Gastroesophageal sphincter (tissue), 4 donors: ENCODE data around the gene UBR2. TPM values are rescaled to one million over a fixed set of nuclear protein-coding genes. Genes with fewer than 3 reads are reported as not detected.
A peak's percentile ranks its signal among the peaks of the same experiment; 100 is the strongest.

Source experiments
- ATAC-seq: fragments of 150-250 bp; one replicate; pipeline ENCODE4 v1.9.1; 2016; ENCODE audit warnings: mild to moderate bottlenecking, moderate library complexity
- H3K27ac ChIP-seq, 4 donors: fragments of 200-600 bp; sonication (generic) in 3 of 4; 1 replicate in 3 of 4; 2 replicates in 1 of 4; pipeline ENCODE4 v1.5.1; 2016 to 2019
- H3K27me3 ChIP-seq: fragments of 200-600 bp; sonication (generic); one replicate; pipeline ENCODE4 v1.5.1; 2019
- H3K36me3 ChIP-seq, 2 donors: fragments of 200-600 bp; sonication (generic); one replicate each; pipeline ENCODE4 v1.5.1; 2019; ENCODE audit warnings: control low read depth in 1 of 2
- H3K4me1 ChIP-seq, 3 donors: fragments of 200-600 bp; sonication (generic); 1 replicate in 2 of 3; 2 replicates in 1 of 3; pipeline ENCODE4 v1.5.1; 2016 to 2019; ENCODE audit warnings: control low read depth in 2 of 3
- H3K4me3 ChIP-seq, 2 donors: fragments of 200-600 bp; sonication (generic); one replicate each; pipeline ENCODE4 v1.5.1; 2019; ENCODE audit warnings: mild to moderate bottlenecking in 1 of 2, moderate library complexity in 1 of 2
- H3K9me3 ChIP-seq, 3 donors: fragments of 200-600 bp; sonication (generic); one replicate each; pipeline ENCODE4 v1.5.1; 2017 to 2019; ENCODE audit warnings: control low read depth in 2 of 3
- EP300 ChIP-seq: sonication (generic); formaldehyde crosslinking; IDR thresholded peaks from one replicate; pipeline ENCODE4 v1.6.1; 2017; ENCODE audit warnings: antibody characterized with exemption, mild to moderate bottlenecking
- POLR2A ChIP-seq, 2 donors: fragments of 450-650 bp; IDR thresholded peaks; one replicate each; pipeline ENCODE4 v1.6.1; 2017; ENCODE audit warnings: antibody characterized with exemption in 2 of 2, mild to moderate bottlenecking in 2 of 2, moderate library complexity in 1 of 2
- POLR2AphosphoS5 ChIP-seq: sonication (generic); formaldehyde crosslinking; IDR thresholded peaks from one replicate; pipeline ENCODE4 v1.6.1; 2017; ENCODE audit warnings: antibody characterized with exemption
- WGBS, 2 donors: methylation state at CpG; one replicate each; pipeline ENCODE4 v1.1.5; 2018; ENCODE audit warnings: low coverage in 1 of 2; 5-methylcytosine and 5-hydroxymethylcytosine counted together
- total RNA-seq, 4 donors: library from RNA; depleted of rRNA; stranded (reverse); fragments of >200 nt; gene quantifications; one replicate each; pipeline ENCODE4 v1.1.0, GENCODE V29; 2016
- TF ChIP-seq, protein P1 (sequence below), 4 experiments: fragments of 200-600 bp in 2 of 4; fragments of 450-650 bp in 2 of 4; sonication (generic) in 1 of 4; IDR thresholded peaks; one replicate each; pipeline ENCODE4 v1.5.1; 2017 to 2019; ENCODE audit warnings: antibody characterized with exemption in 4 of 4, mild to moderate bottlenecking in 2 of 4, moderate library complexity in 2 of 4

Gene UBR2
- total RNA-seq, 4 donors from 2014 or later: 27.8 to 44.8 (median 32.8) TPM

DNA sequence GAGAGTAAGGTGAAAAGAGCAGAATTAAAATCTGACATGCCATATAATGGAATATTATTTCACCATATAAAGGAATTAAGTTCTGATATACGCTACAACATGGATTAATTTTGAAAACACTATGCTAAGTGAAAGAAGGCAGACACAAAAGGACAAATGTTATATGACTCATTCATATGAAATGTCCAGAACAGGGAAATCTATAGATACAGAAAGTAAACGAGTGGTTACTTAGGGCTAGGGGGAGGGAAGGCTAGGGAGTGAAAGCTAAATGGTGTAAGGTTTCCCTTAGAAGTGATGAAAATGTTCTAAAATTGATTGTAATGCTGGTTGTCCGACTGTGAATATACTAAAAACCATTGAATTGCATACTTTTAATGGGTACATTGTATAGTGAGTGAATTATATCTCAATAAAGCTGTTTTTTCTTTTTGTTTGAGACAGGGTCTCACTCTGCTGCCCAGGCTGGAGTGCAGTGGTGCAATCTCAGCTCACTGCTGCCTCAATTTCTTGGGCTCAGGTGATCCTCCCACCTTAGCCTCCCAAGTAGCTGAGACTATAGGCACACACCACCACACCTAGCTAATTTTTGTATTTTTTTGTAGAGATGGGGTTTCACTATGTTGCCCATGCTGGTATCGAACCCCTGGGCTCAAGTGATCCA, 150.4 kb downstream of the UBR2 start:
- Histone ChIP-seq H3K27me3 (no peaks in the 10 kb centered on the region), H3K36me3 (no peaks in the 10 kb centered on the region), H3K27ac (no peak overlapping the region), H3K4me3 (no peak overlapping the region), H3K4me1 (no peaks in the 10 kb centered on the region), H3K9me3 (peaks cover 0 to 12% (median 0%) of the 10 kb centered on the region in 3 donors)
- WGBS, 2 donors: 63 to 71% methylated on average over 3 to 4 of the region's 4 CpGs
- no peak for TF ChIP-seq EP300
- no peak for ATAC-seq

DNA sequence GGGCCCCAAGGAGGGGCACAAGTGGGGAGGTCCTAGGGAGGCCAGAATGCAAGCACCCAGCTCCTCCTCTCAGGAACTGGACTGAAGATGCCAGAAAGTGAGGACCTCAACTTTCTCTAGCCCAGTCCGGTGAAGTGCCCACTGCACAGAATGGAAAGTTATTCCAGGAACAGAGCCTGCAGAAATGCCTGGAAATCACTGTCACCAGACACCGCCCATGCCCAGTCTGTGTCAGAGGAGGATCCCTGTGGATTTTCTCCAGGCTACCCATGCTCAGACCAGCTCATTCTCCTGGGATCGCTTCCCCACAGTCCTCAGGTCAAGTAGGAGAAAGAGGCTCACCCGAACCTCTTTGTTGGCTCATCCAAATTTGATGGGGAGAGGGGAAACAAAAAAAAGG, 152.0 kb downstream of the UBR2 start:
- H3K36me3 ChIP-seq: no peaks in the 10 kb centered on the region
- TF ChIP-seq POLR2A (IDR thresholded peaks at IDR 0.05) (no peak), POLR2AphosphoS5 (no peak)
- no peaks in the 10 kb centered on the region for H3K4me1 ChIP-seq
- no peak overlapping the region for H3K4me3 ChIP-seq
- 70% methylated on average over 3 of the region's 4 CpGs; no CpG with 5 or more reads in 1 of the 2 donors for whole genome bisulfite sequencing, 2 donors
- no peaks in the 10 kb centered on the region for H3K27me3 ChIP-seq
- ATAC-seq: no peak
- peaks cover 0 to 12% (median 0%) of the 10 kb centered on the region in 3 donors for H3K9me3 ChIP-seq
- H3K27ac ChIP-seq: no peak overlapping the region

DNA sequence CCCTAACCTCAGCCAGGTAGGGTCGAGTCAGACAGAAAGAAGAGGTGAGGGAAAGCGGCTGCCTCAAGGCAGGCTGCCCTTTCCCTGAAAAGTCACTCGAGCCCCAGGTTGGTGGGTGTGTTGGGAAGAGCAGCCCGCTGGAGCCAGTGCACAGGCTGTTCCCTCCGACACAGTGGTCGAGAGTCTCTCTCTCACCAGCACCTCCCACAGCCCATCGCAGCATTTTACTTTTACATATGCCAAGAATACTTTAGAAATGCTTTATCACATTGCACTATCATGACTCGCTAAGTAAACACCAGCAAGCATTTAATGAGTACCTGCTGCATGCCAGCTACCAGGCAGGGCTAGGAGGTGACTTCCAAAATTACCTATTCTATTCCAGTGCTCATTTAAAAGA, 156.9 kb downstream of the UBR2 start:
- Histone ChIP-seq H3K4me3 (no peak overlapping the region), H3K27ac (no peak overlapping the region), H3K27me3 (no peaks in the 10 kb centered on the region), H3K4me1 (peaks cover 0 to 4% (median 0%) of the 10 kb centered on the region in 3 donors), H3K36me3 (peaks cover 0 to 7% of the 10 kb centered on the region in 2 donors), H3K9me3 (no peaks in the 10 kb centered on the region)
- no peak for TF ChIP-seq POLR2A (IDR thresholded peaks at IDR 0.05)
- no peak for TF ChIP-seq POLR2AphosphoS5
- TF ChIP-seq EP300: no peak
- TF ChIP-seq, protein P1, sequence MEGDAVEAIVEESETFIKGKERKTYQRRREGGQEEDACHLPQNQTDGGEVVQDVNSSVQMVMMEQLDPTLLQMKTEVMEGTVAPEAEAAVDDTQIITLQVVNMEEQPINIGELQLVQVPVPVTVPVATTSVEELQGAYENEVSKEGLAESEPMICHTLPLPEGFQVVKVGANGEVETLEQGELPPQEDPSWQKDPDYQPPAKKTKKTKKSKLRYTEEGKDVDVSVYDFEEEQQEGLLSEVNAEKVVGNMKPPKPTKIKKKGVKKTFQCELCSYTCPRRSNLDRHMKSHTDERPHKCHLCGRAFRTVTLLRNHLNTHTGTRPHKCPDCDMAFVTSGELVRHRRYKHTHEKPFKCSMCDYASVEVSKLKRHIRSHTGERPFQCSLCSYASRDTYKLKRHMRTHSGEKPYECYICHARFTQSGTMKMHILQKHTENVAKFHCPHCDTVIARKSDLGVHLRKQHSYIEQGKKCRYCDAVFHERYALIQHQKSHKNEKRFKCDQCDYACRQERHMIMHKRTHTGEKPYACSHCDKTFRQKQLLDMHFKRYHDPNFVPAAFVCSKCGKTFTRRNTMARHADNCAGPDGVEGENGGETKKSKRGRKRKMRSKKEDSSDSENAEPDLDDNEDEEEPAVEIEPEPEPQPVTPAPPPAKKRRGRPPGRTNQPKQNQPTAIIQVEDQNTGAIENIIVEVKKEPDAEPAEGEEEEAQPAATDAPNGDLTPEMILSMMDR (IDR thresholded peaks at IDR 0.05): no peak
- no peak for ATAC-seq
- 60 to 78% methylated on average over 1 to 5 of the region's 8 CpGs for WGBS, 2 donors

DNA sequence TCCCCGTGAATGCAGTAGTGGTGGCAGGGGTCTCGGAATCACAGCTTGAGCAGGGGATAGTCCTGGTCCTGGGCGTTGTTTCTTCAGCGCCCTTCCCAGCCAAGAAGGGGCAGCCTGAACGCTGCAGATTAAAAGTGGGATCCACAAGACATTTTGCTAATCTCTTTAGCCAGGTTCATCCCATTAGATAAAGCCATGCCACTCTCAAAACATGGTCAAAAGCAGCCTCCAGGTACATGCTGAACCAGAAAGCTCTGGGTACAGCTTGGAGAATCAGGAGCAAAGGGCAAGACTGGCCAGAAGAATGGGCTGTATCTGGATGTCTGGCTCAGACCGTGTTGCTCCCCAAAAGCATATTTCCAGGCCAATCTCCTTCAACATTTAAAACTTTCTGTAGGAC, 158.7 kb downstream of the UBR2 start, which contains the start of gene PRPH2:
TSS of gene PRPH2 (minus strand) at position 101 of the 400 bp plus-strand sequence. CDS start 263 bp downstream, outside the sequence.
- Histone ChIP-seq H3K36me3 (peaks cover 0 to 7% of the 10 kb centered on the region in 2 donors), H3K9me3 (no peaks in the 10 kb centered on the region), H3K4me3 (no peak within 1 kb of the TSS), H3K27me3 (no peaks in the 10 kb centered on the region), H3K27ac (no peak within 1 kb of the TSS), H3K4me1 (peaks cover 2 to 20% (median 4%) of the 10 kb centered on the region in 3 donors)
- WGBS, 2 donors: 78% methylated on average over 2 of the region's 6 CpGs; no CpG with 5 or more reads in 1 of the 2 donors
- no peak for ATAC-seq
- TF ChIP-seq, protein P1 (IDR thresholded peaks at IDR 0.05): no peak
- TF ChIP-seq EP300 (no peak), POLR2AphosphoS5 (no peak)

DNA sequence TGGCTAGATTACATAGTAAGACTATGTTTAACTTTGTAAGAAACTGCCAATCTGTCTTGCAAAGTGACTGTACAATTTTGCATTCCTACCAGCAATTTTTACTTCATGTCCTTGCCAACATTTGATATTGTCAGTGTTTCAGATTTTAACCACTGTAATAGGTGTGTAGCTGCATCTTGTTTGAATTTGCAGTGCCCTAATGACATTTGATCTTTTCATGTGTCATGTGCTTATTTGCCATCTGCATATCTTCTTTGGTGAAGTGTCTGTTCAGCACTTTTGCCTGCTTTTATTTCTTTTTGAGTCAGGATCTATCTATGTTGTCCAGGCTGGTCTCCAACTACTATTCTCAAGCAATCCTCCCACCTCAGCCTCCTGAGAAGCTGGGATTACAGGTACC, 161.0 kb downstream of the UBR2 start:
- ATAC-seq: no peak
- Histone ChIP-seq H3K4me1 (peaks cover 2 to 28% (median 4%) of the 10 kb centered on the region in 3 donors), H3K27ac (no peak overlapping the region), H3K4me3 (no peak overlapping the region), H3K27me3 (no peaks in the 10 kb centered on the region), H3K9me3 (no peaks in the 10 kb centered on the region), H3K36me3 (peaks cover 0 to 7% of the 10 kb centered on the region in 2 donors)
- TF ChIP-seq EP300 (no peak), POLR2AphosphoS5 (no peak), POLR2A (IDR thresholded peaks at IDR 0.05) (no peak)
- TF ChIP-seq, protein P1 (IDR thresholded peaks at IDR 0.05): no peak

DNA sequence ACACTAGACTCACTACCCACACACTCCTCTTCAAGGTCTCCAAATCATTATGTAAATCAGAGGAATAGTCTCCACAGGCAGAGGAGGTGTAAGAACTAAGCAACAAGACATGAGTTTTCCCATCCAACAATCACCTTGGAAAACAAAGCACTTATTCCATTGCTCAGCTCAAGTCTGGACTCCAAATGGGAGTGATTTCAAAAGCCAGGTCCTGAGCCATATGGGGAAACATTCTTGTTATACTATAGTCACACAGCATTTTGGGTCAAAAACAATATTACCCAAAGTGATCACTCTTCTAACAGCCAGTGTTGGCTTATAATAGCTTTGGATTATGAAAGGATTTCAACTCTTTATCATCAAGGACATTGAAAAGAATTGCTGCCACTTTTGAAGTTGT, 162.2 kb downstream of the UBR2 start:
- no peak for ATAC-seq
- Histone ChIP-seq H3K4me1 (peaks cover 2 to 28% (median 4%) of the 10 kb centered on the region in 3 donors), H3K27me3 (no peaks in the 10 kb centered on the region), H3K27ac (peak overlapping the region in 3 of 4 donors; percentile 67 to 85 (median 83)), H3K4me3 (peak overlapping the region in 1 of 2 donors; percentile 59), H3K36me3 (peaks cover 0 to 7% of the 10 kb centered on the region in 2 donors), H3K9me3 (no peaks in the 10 kb centered on the region)
- no peak for TF ChIP-seq POLR2A (IDR thresholded peaks at IDR 0.05)
- TF ChIP-seq, protein P1 (IDR thresholded peaks at IDR 0.05): no peak
- no peak for TF ChIP-seq POLR2AphosphoS5
- no peak for TF ChIP-seq EP300
